Endothelial cell of umbilical vein (primary cell): ENCODE measurements around the gene SIPA1L3. TPM values are rescaled to one million over a fixed set of nuclear protein-coding genes. Genes with fewer than 3 reads are reported as not detected.

Experiments used
- BruUV-seq: library from RNA; stranded (reverse); fragments of 400-500 nt; replicated peaks from 2 replicates; lab custom pipeline; 2021; lab: Mats Ljungman, UMichigan
- CTCF ChIA-PET: fragments of 300-600, 350-600 bp; sonication (Branson Sonifier 250); formaldehyde crosslinking; loops from one replicate; lab custom pipeline; 2021; ENCODE audit warnings: antibody characterized with exemption, inconsistent platforms; lab: Charles Lee
- POLR2A ChIA-PET: fragments of 300-600, 350-600 bp; sonication (Branson Sonifier 250); formaldehyde crosslinking; loops from one replicate; lab custom pipeline; 2021; ENCODE audit warnings: antibody characterized with exemption, inconsistent platforms; lab: Charles Lee
- DNase-seq: peaks from one replicate; pipeline ENCODE4 v3.0.0-alpha.2; 2011; ENCODE audit warnings: low read depth, low spot score
- FAIRE-seq: peaks from 2 replicates; lab custom pipeline; 2011; peaks lifted over from hg19 to GRCh38; lab: Jason Lieb, UNC
- H2AFZ ChIP-seq: 2 replicates; pipeline ENCODE4 v1.6.0; 2012; ENCODE audit warnings: low read depth, low read length, control low read depth, inconsistent platforms
- H3K27ac ChIP-seq: 2 replicates; pipeline ENCODE4 v1.5.1; 2011; ENCODE audit warnings: low read depth, mild to moderate bottlenecking, control low read depth, low read length, moderate library complexity; ENCODE audit not compliant: insufficient read depth
- H3K27me3 ChIP-seq, 2 experiments: 2 replicates each; pipeline versions ENCODE4 v1.6.0 to v1.6.1; 2011; ENCODE audit warnings: low read length in 2 of 2, mixed read lengths in 1 of 2; ENCODE audit not compliant: control insufficient read depth in 2 of 2, insufficient read depth in 2 of 2
- H3K36me3 ChIP-seq, 2 experiments: 2 replicates in 1 of 2; 3 replicates in 1 of 2; pipeline ENCODE4 v1.5.1; 2011; ENCODE audit warnings: low read length in 2 of 2, mild to moderate bottlenecking in 1 of 2, moderate library complexity in 1 of 2; ENCODE audit not compliant: control insufficient read depth in 2 of 2, insufficient read depth in 2 of 2; ENCODE audit errors: extremely low read depth in 1 of 2
- H3K4me1 ChIP-seq: 3 replicates; pipeline ENCODE4 v1.5.1; 2011; ENCODE audit warnings: mild to moderate bottlenecking, low read length; ENCODE audit not compliant: control insufficient read depth, insufficient read depth; ENCODE audit errors: extremely low read depth
- H3K4me2 ChIP-seq: 2 replicates; pipeline ENCODE4 v1.6.1; 2011; ENCODE audit warnings: low read length, control low read depth, mixed read lengths; ENCODE audit not compliant: insufficient read depth
- H3K4me3 ChIP-seq, 3 experiments: fragments of 200-600 bp in 1 of 3; sonication (generic), shearing (Covaris generic) in 1 of 3; replicated peaks in 1 of 3; 2 replicates each; pipeline ENCODE4 v1.5.1; 2011 to 2016; ENCODE audit warnings: control low read depth in 3 of 3, low read length in 3 of 3, mild to moderate bottlenecking in 2 of 3, inconsistent platforms in 1 of 3, low read depth in 1 of 3, moderate library complexity in 1 of 3; ENCODE audit not compliant: insufficient read depth in 1 of 3
- H3K79me2 ChIP-seq: 2 replicates; pipeline ENCODE4 v1.6.0; 2012; ENCODE audit warnings: low read length, inconsistent platforms; ENCODE audit not compliant: control insufficient read depth, insufficient read depth
- H3K9ac ChIP-seq: replicated peaks from 2 replicates; pipeline ENCODE3; 2011; ENCODE audit warnings: low read length, control low read depth; ENCODE audit not compliant: insufficient read depth; ENCODE audit errors: extremely low read depth
- H3K9me1 ChIP-seq: replicated peaks from 3 replicates; pipeline ENCODE4 v1.6.0; 2011; ENCODE audit warnings: mild to moderate bottlenecking, low read length; ENCODE audit not compliant: control insufficient read depth, insufficient read depth; ENCODE audit errors: extremely low read depth
- H3K9me3 ChIP-seq: replicated peaks from 2 replicates; pipeline ENCODE4 v1.5.1; 2012; ENCODE audit warnings: low read length, inconsistent platforms; ENCODE audit not compliant: control insufficient read depth, insufficient read depth
- H4K20me1 ChIP-seq: replicated peaks from 2 replicates; pipeline ENCODE3; 2011; ENCODE audit warnings: mild to moderate bottlenecking, low read length; ENCODE audit not compliant: control insufficient read depth, insufficient read depth; ENCODE audit errors: extremely low read depth
- CTCF ChIP-seq, 2 donors: IDR thresholded peaks; 1 replicate in 1 of 2; 2 replicates in 1 of 2; pipeline ENCODE4 v1.5.1; 2011; ENCODE audit warnings: low read length in 2 of 2, mild to moderate bottlenecking in 2 of 2, moderate library complexity in 2 of 2, control low read depth in 1 of 2, inconsistent platforms in 1 of 2, low read depth in 1 of 2; ENCODE audit not compliant: insufficient read depth in 1 of 2; ENCODE audit errors: extremely low read depth in 1 of 2
- EZH2 ChIP-seq: IDR thresholded peaks from 2 replicates; pipeline ENCODE4 v1.6.1; 2012; ENCODE audit warnings: borderline replicate concordance, low read depth, mild to moderate bottlenecking, moderate library complexity, low read length, inconsistent platforms; ENCODE audit not compliant: severe bottlenecking
- GATA2 ChIP-seq: IDR thresholded peaks from 2 replicates; pipeline ENCODE4 v1.7.0; 2011; ENCODE audit warnings: low read depth, mild to moderate bottlenecking, moderate library complexity, mixed read lengths, low read length; ENCODE audit not compliant: insufficient read length, insufficient read depth
- MAX ChIP-seq: IDR thresholded peaks from 2 replicates; pipeline ENCODE4 v1.6.1; 2011; ENCODE audit not compliant: insufficient read depth, insufficient read length
- MYC ChIP-seq: IDR thresholded peaks from one replicate; pipeline ENCODE4 v1.6.1; 2011; ENCODE audit warnings: mild to moderate bottlenecking, low read depth, low read length
- POLR2A ChIP-seq: IDR thresholded peaks from 2 replicates; pipeline ENCODE4 v1.6.1; 2012; ENCODE audit warnings: low read depth, mild to moderate bottlenecking, control low read depth, low read length
- POLR2AphosphoS5 ChIP-seq: IDR thresholded peaks from 2 replicates; pipeline ENCODE4 v1.6.1; 2012; ENCODE audit warnings: low read depth, mild to moderate bottlenecking, control low read depth, low read length, moderate library complexity; ENCODE audit not compliant: insufficient read depth
- dilution Hi-C: fragments of 300-500 bp; cut with MboI; formaldehyde crosslinking; loops from one replicate; pipeline ENCODE4 v1.15.0; 2019; ENCODE audit warnings: low sequenced_read_pairs; ENCODE audit not compliant: extremely low pct_ligation_motif_present
- intact Hi-C: fragments of 100-400 bp; cut with micrococcal nuclease; formaldehyde crosslinking; loops from one replicate; pipeline ENCODE4 v1.10.0; 2022
- polyA plus RNA-seq, 4 experiments: library from polyadenylated mRNA; depleted of rRNA in 3 of 4; stranded (reverse) in 3 of 4; unstranded in 1 of 4; fragments of >200 nt; gene quantifications; 2 replicates each; pipeline versions ENCODE4 v1.2.1 to v1.2.3, GENCODE V29; 2011 to 2012; ENCODE audit warnings: missing spikeins in 1 of 4
- total RNA-seq: library from RNA; stranded (reverse); gene quantifications from 2 replicates; pipeline ENCODE4 v1.2.3, GENCODE V29; 2021

The SIPA1L3 gene
- total and polyA plus RNA-seq, 2 donors (not counting 3 experiments of a cell fraction or from before 2014, with no cell fraction given), result 14.2 to 47.2 TPM

- Histone ChIP-seq H3K9me1 (no peaks in the 10 kb centered on the region), H3K9me3 (no peaks in the 10 kb centered on the region), H3K79me2 (peaks cover 3% of the 10 kb centered on the region), H3K27ac (no peak overlapping the region), H3K4me2 (no peak overlapping the region), H2AFZ (no peak overlapping the region), H4K20me1 (no peaks in the 10 kb centered on the region), H3K27me3 (no peaks in the 10 kb centered on the region), H3K4me1 (no peaks in the 10 kb centered on the region), H3K9ac (no peak overlapping the region), H3K36me3 (peaks cover 0 to 3% of the 10 kb centered on the region in 2 experiments), H3K4me3 (no peak overlapping the region)
- dilution Hi-C loops (no loop called here), intact Hi-C loops (no loop called here)
- ChIA-PET POLR2A (no interaction called here), CTCF (interaction anchor here (0.9 to 4.3 kb wide), 3 partner anchors 11 to 190 kb away, joined by 4 to 62 read pairs (median 14); no protein-coding TSS in a partner anchor)
- no TSS peak for BruUV-seq
- TF ChIP-seq GATA2 (no peak), CTCF (IDR thresholded peaks at IDR 0.05; ENCODE audit: extremely low read depth in 1 of 2, insufficient read depth in 1 of 2, low read depth in 1 of 2, low read length in 2 of 2) (no peak), POLR2A (no peak)
- FAIRE-seq (no peak), DNase-seq (no peak)
Measured at GRCh38 chr19:38093154-38093553, 186.1 kb downstream of the SIPA1L3 start.

DNA sequence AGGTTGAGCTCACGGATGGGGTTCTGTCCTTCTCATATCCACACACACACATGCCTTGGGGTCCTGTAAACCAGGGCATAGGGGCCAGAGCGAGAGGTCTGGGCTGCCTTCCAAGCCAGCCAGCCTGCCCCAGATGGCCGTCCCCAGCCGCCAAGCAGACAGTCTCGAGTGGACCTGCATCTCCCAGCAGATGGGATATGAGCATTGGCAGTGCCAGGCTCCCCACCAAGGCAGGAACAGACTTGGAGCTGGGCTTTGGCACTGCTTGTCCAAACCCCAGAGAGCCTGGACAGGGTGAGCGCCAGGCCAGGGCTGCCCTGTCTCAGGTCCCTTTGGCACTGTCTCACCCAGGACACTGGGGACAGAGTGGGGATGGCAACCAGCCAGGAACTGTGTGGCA, 186.6 kb downstream of the SIPA1L3 start:
- dilution Hi-C loops, result no loop called here
- Histone ChIP-seq H3K4me2 (no peak overlapping the region), H3K9me1 (no peaks in the 10 kb centered on the region), H3K4me3 (no peak overlapping the region), H3K27ac (no peak overlapping the region), H3K9ac (no peak overlapping the region), H4K20me1 (no peaks in the 10 kb centered on the region), H3K9me3 (no peaks in the 10 kb centered on the region), H3K36me3 (peaks cover 0 to 3% of the 10 kb centered on the region in 2 experiments), H2AFZ (no peak overlapping the region), H3K79me2 (peaks cover 3% of the 10 kb centered on the region), H3K4me1 (no peaks in the 10 kb centered on the region), H3K27me3 (no peaks in the 10 kb centered on the region)
- intact Hi-C loops, result no loop called here
- POLR2A ChIA-PET, result no interaction called here
- CTCF ChIA-PET, result interaction anchor here (0.9 to 4.3 kb wide), 5 partner anchors 10 to 190 kb away, joined by 4 to 62 read pairs (median 11); partner anchors contain the start of gene SIPA1L3
- TF ChIP-seq POLR2A (no peak), EZH2 (no peak), CTCF (IDR thresholded peaks at IDR 0.05; ENCODE audit: extremely low read depth in 1 of 2, insufficient read depth in 1 of 2, low read depth in 1 of 2, low read length in 2 of 2) (no peak), POLR2AphosphoS5 (no peak), MAX (no peak), MYC (no peak)
- no peak for FAIRE-seq
- DNase-seq, result no peak
- BruUV-seq, result no TSS peak
